CD4-positive, alpha-beta T cell (primary cell): ENCODE results near the gene STPG2. TPM values are rescaled to one million over a fixed set of nuclear protein-coding genes. Genes with fewer than 3 reads are reported as not detected.

Source experiments
- ATAC-seq: fragments of 200-7000 bp; cut with Tn5 transposase; one replicate; pipeline ENCODE4 v1.10.0; 2022; ENCODE audit warnings: mild to moderate bottlenecking; ENCODE audit not compliant: poor library complexity
- CTCF ChIA-PET: fragments of 350-600 bp; sonication (Branson Sonifier 250); formaldehyde crosslinking; loops from one replicate; lab custom pipeline; 2021; ENCODE audit warnings: antibody characterized with exemption, inconsistent platforms; lab: Charles Lee
- POLR2A ChIA-PET: fragments of 350-600 bp; sonication (Branson Sonifier 250); formaldehyde crosslinking; loops from one replicate; lab custom pipeline; 2021; ENCODE audit warnings: antibody characterized with exemption, inconsistent platforms; lab: Charles Lee
- DNase-seq, 14 experiments: peaks; one replicate each; pipeline ENCODE4 v3.0.0-alpha.2; 2013 to 2020; ENCODE audit warnings: mixed read lengths in 2 of 14
- H3K27ac ChIP-seq, 2 donors: one replicate each; pipeline versions ENCODE4 v1.5.1 to v1.7.0; 2013; ENCODE audit warnings: low read length in 2 of 2, low read depth in 1 of 2, mild to moderate bottlenecking in 1 of 2
- H3K27me3 ChIP-seq, 2 experiments: 1 replicate in 1 of 2; 2 replicates in 1 of 2; pipeline versions ENCODE4 v1.6.1 to v1.7.0; 2013; ENCODE audit warnings: low read length in 2 of 2, control low read depth in 1 of 2, mild to moderate bottlenecking in 1 of 2, moderate library complexity in 1 of 2; ENCODE audit not compliant: insufficient read depth in 2 of 2, control insufficient read depth in 1 of 2
- H3K36me3 ChIP-seq: one replicate; pipeline ENCODE4 v1.6.1; 2013; ENCODE audit warnings: low read length, control low read depth; ENCODE audit not compliant: insufficient read depth
- H3K4me1 ChIP-seq: one replicate; pipeline ENCODE4 v1.6.1; 2013; ENCODE audit warnings: low read length, control low read depth; ENCODE audit not compliant: insufficient read depth
- H3K4me3 ChIP-seq: one replicate; pipeline ENCODE4 v1.5.1; 2013; ENCODE audit warnings: mild to moderate bottlenecking, low read length, moderate library complexity
- H3K9me3 ChIP-seq, 2 experiments: 1 replicate in 1 of 2; 2 replicates in 1 of 2; pipeline versions ENCODE4 v1.6.1 to v1.7.0; 2013; ENCODE audit warnings: low read length in 2 of 2, mild to moderate bottlenecking in 2 of 2, control low read depth in 1 of 2, moderate library complexity in 1 of 2; ENCODE audit not compliant: control insufficient read depth in 1 of 2, insufficient read depth in 1 of 2
- H3K27ac Mint-ChIP-seq: one replicate; pipeline ENCODE4 v1.8.0; 2020; ENCODE audit warnings: mixed read lengths
- H3K27me3 Mint-ChIP-seq: one replicate; pipeline ENCODE4 v1.8.0; 2021; ENCODE audit warnings: mixed read lengths
- H3K36me3 Mint-ChIP-seq: one replicate; pipeline ENCODE4 v1.8.0; 2021; ENCODE audit warnings: low read depth, mixed read lengths
- H3K4me1 Mint-ChIP-seq: one replicate; pipeline ENCODE4 v1.8.0; 2021; ENCODE audit warnings: low read depth, mixed read lengths
- H3K4me3 Mint-ChIP-seq: one replicate; pipeline ENCODE4 v1.8.0; 2020; ENCODE audit warnings: mild to moderate bottlenecking, mixed read lengths
- H3K9me3 Mint-ChIP-seq: one replicate; pipeline ENCODE4 v1.8.0; 2020; ENCODE audit warnings: mixed read lengths
- CTCF ChIP-seq: fragments of 200-600 bp; IDR thresholded peaks from one replicate; pipeline ENCODE4 v1.8.0; 2022; ENCODE audit warnings: antibody characterized with exemption, mild to moderate bottlenecking
- intact Hi-C, 2 experiments: fragments of 100-400 bp; cut with DNase I in 1 of 2; cut with micrococcal nuclease in 1 of 2; formaldehyde crosslinking; loops; one replicate each; pipeline versions ENCODE4 v1.15.1 to v1.9.0; 2023 to 2025; cut with DNase I, micrococcal nuclease
- total RNA-seq, 174 experiments: library from RNA in 2 of 174; stranded (reverse) in 2 of 174; gene quantifications; one replicate each; pipeline ENCODE4 v1.2.3 and lab custom pipeline; 2021 to 2026

STPG2 gene
- total RNA-seq, 2 experiments from 2014 or later: 0.22 to 0.28 TPM

- Histone ChIP-seq H3K4me1 (no peaks in the 10 kb centered on the region), H3K9me3 (peaks cover 0 to 14% of the 10 kb centered on the region in 2 experiments), H3K27ac (no peak overlapping the region), H3K27me3 (no peaks in the 10 kb centered on the region), H3K36me3 (no peaks in the 10 kb centered on the region), H3K4me3 (no peak overlapping the region)
- H3K27me3 Mint-ChIP-seq: no peaks in the 10 kb centered on the region
- no peak for TF ChIP-seq CTCF
- no peak for DNase-seq
- intact Hi-C loops: no loop called here
- no peak for ATAC-seq
- H3K9me3 Mint-ChIP-seq: peaks cover 12% of the 10 kb centered on the region
- H3K4me1 Mint-ChIP-seq: no peaks in the 10 kb centered on the region
- H3K4me3 Mint-ChIP-seq: no peak overlapping the region
- no peak overlapping the region for H3K27ac Mint-ChIP-seq
- H3K36me3 Mint-ChIP-seq: no peaks in the 10 kb centered on the region
- ChIA-PET POLR2A (no interaction called here), CTCF (no interaction called here)
Observed at GRCh38 chr4:97665553-97665952, 477.7 kb downstream of the STPG2 start.

- Mint-ChIP-seq H3K9me3 (peaks cover 12% of the 10 kb centered on the region), H3K27ac (no peak overlapping the region), H3K36me3 (no peaks in the 10 kb centered on the region), H3K4me1 (no peaks in the 10 kb centered on the region), H3K27me3 (no peaks in the 10 kb centered on the region), H3K4me3 (no peak overlapping the region)
- H3K27ac ChIP-seq: no peak overlapping the region
- H3K9me3 ChIP-seq: peaks cover 0 to 19% of the 10 kb centered on the region in 2 experiments
- intact Hi-C loops: no loop called here
- DNase-seq (no peak), ATAC-seq (no peak)
- CTCF ChIA-PET: no interaction called here
- H3K4me1 ChIP-seq: no peaks in the 10 kb centered on the region
- no peaks in the 10 kb centered on the region for H3K27me3 ChIP-seq
- no peak overlapping the region for H3K4me3 ChIP-seq
- POLR2A ChIA-PET: no interaction called here
- no peaks in the 10 kb centered on the region for H3K36me3 ChIP-seq
- no peak for TF ChIP-seq CTCF
Observed at GRCh38 chr4:97664741-97665140, 478.5 kb downstream of the STPG2 start.

GRCh38 chr4:97662133-97662532 lies 481.1 kb downstream of the STPG2 start:
- Histone ChIP-seq H3K36me3 (no peaks in the 10 kb centered on the region), H3K4me1 (no peaks in the 10 kb centered on the region), H3K27me3 (no peaks in the 10 kb centered on the region), H3K27ac (no peak overlapping the region), H3K4me3 (no peak overlapping the region), H3K9me3 (peaks cover 0 to 19% of the 10 kb centered on the region in 2 experiments)
- intact Hi-C loops: no loop called here
- H3K4me3 Mint-ChIP-seq: no peak overlapping the region
- ChIA-PET POLR2A (no interaction called here), CTCF (no interaction called here)
- no peak for ATAC-seq
- no peaks in the 10 kb centered on the region for H3K4me1 Mint-ChIP-seq
- TF ChIP-seq CTCF: no peak
- no peak for DNase-seq
- H3K9me3 Mint-ChIP-seq: peaks cover 15% of the 10 kb centered on the region
- H3K27me3 Mint-ChIP-seq: no peaks in the 10 kb centered on the region
- no peak overlapping the region for H3K27ac Mint-ChIP-seq
- H3K36me3 Mint-ChIP-seq: no peaks in the 10 kb centered on the region
